Activated CD8-positive, alpha-beta memory T cell treated with anti-CD3 and anti-CD28 coated beads, Interleukin-2, amount 50 U/mL, for 4 hours (primary cell): Measurements from ENCODE around the gene GOLGA6A.

Experiments used
- DNase-seq: peaks from one replicate; pipeline ENCODE4 v3.0.0-alpha.2; 2020

Gene GOLGA6A

GRCh38 chr15:74035121-74036017, 47.0 kb downstream of the GOLGA6A start:
- DNase-seq = no peak

GRCh38 chr15:74034206-74034755, 48.1 kb downstream of the GOLGA6A start:
- no peak for DNase-seq

- DNase-seq = no peak
Observed at GRCh38 chr15:74032606-74033561, 49.5 kb downstream of the GOLGA6A start.

GRCh38 chr15:74032046-74032445, 50.3 kb downstream of the GOLGA6A start:
- DNase-seq = no peak

- DNase-seq = no peak
Observed at GRCh38 chr15:74028646-74029045, 53.7 kb downstream of the GOLGA6A start.

- DNase-seq = no peak
Observed at GRCh38 chr15:74027688-74028087, 54.7 kb downstream of the GOLGA6A start.

GRCh38 chr15:74025436-74025835, 56.9 kb downstream of the GOLGA6A start:
- DNase-seq = no peak

- DNase-seq = no peak
Observed at GRCh38 chr15:74024687-74025086, 57.7 kb downstream of the GOLGA6A start.

GRCh38 chr15:74022706-74023470, 59.5 kb downstream of the GOLGA6A start:
- no peak for DNase-seq
